ENCODE results near the gene USP2. TPM values are rescaled to one million over a fixed set of nuclear protein-coding genes. Genes with fewer than 3 reads are reported as not detected.

The USP2 gene
- total RNA-seq, 1 experiment from 2014 or later = 5.7 TPM

DNA sequence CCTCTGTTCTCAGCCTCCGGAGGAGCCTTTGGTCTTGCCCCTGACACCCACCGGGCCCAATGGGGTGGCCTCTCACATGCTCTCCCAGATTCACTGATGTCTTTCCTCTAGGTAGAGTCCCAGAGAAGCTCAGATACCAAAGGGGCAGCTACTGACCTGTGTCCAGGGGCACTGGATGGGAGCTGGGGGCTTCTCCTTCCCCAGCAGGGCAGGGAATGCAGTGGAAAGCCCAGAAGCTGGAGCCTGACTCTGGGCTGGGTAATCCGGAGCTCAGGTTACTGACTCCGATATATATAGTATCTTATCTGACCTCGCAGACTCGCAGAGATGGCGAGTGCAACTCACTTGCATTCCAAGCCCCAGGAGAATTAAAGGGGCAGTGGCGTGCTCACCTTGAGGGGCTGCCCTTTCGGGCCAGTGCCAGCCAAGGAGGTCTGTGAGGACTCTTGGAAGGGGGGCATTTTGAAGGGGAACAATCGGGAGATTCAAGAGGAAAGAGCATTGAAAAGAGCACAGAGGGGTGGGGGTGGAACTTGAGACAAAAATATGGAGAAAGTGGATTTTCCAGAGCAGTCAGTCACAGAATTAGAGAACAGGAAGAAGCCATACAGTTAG, 2.5 kb downstream of the USP2 start:
- Histone ChIP-seq H4K20me1 (ENCODE audit: control insufficient read depth, insufficient read depth, insufficient read length) (no peaks in the 10 kb centered on the region), H3K4me1 (ENCODE audit: insufficient read depth, low read length) (peaks cover 3% of the 10 kb centered on the region; the same call in 1 of the 2 replicates), H2BK12ac (ENCODE audit: insufficient read length, low read depth, low read length) (no peak overlapping the region), H3K14ac (ENCODE audit: insufficient read depth, low read length) (no peak overlapping the region), H2BK5ac (ENCODE audit: insufficient read length, low read length) (no peak overlapping the region), H4K91ac (ENCODE audit: insufficient read length, low read depth, low read length) (no peak overlapping the region), H3K23me2 (ENCODE audit: insufficient read length, low read depth, low read length, poor library complexity, severe bottlenecking) (peaks cover 15% of the 10 kb centered on the region), H3K27me3 (ENCODE audit: insufficient read depth, low read length) (peaks cover 3% of the 10 kb centered on the region; the same call in 1 of the 2 replicates), H2BK15ac (ENCODE audit: low read depth, low read length) (no peak overlapping the region), H3K4me2 (ENCODE audit: insufficient read depth, insufficient read length, low read length) (no peak overlapping the region), H4K5ac (ENCODE audit: insufficient read length, low read depth, low read length) (no peak overlapping the region), H3K79me2 (ENCODE audit: insufficient read depth, low read length) (no peaks in the 10 kb centered on the region), H3K9me3 (ENCODE audit: control insufficient read depth, low read depth, low read length) (no peaks in the 10 kb centered on the region), H3K9ac (ENCODE audit: extremely low read depth, insufficient read length, low read length) (no peak overlapping the region), H3K56ac (ENCODE audit: insufficient read length, low read depth, low read length) (no peak overlapping the region), H3K4ac (ENCODE audit: low read depth, low read length) (no peak overlapping the region), H3K27ac (ENCODE audit: insufficient read length, low read depth, low read length) (no peak overlapping the region), H3K18ac (ENCODE audit: insufficient read length, low read depth, low read length) (no peak overlapping the region), H2BK120ac (ENCODE audit: low read depth, low read length, poor library complexity, severe bottlenecking) (no peak overlapping the region), H2AK5ac (ENCODE audit: insufficient read length, low read length) (no peak overlapping the region), H3T11ph (ENCODE audit: low read length) (no peak overlapping the region), H3K79me1 (ENCODE audit: insufficient read depth, low read depth, low read length, poor library complexity, severe bottlenecking) (no peaks in the 10 kb centered on the region), H4K8ac (replicated peaks; ENCODE audit: insufficient read length, low read depth, low read length) (no peak overlapping the region), H2BK20ac (ENCODE audit: low read depth, low read length, poor library complexity, severe bottlenecking) (no peak overlapping the region), H3K23ac (ENCODE audit: insufficient read length, low read depth, low read length) (no peak overlapping the region), H2AFZ (ENCODE audit: low read length) (no peak overlapping the region)
- H3K4me1 Mint-ChIP-seq = peaks cover 58 to 67% of the 10 kb centered on the region in 2 experiments
- peak overlapping the region; percentile 51 to 63; a peak in 4 of 5 replicates for H3K4me3 Mint-ChIP-seq
- H3K9me3 Mint-ChIP-seq = no peaks in the 10 kb centered on the region; a peak in 1 of 5 replicates
- DNase-seq = no peak
- no CpG with 5 or more reads among the region's 10 CpGs for WGBS (ENCODE audit: extremely low coverage, insufficient read length, low lambda C conversion rate)
- 0 out of 7 replicates have a peak, but pooled peaks cover 0 to 3% (median 0%) of the 10 kb centered on the region in 3 experiments for H3K36me3 Mint-ChIP-seq (ENCODE audit: insufficient read depth in 1 of 3, low read depth in 3 of 3)
- H3K27me3 Mint-ChIP-seq (ENCODE audit: low read depth) = peaks cover 15% of the 10 kb centered on the region
- peak overlapping the region in 2 of 3 experiments; percentile 89 to 96; a peak in 4 of 7 replicates for H3K27ac Mint-ChIP-seq
- TF ChIP-seq CTCF (conservative IDR thresholded peaks at IDR 0.05) = no peak
